Esophagus squamous epithelium (tissue), 5 donors: ENCODE measurements around the gene GINS1. TPM values are rescaled to one million over a fixed set of nuclear protein-coding genes. Genes with fewer than 3 reads are reported as not detected.
A peak's percentile ranks its signal among the peaks of the same experiment; 100 is the strongest.
"Not testable (repeated sequence)": the region's sequence is repeated elsewhere in the genome, so short reads cannot be mapped to it uniquely, and the experiment has no call there.

Experiments
- DNase-seq: peaks from one replicate; lab custom pipeline; 2025; lab: John Stamatoyannopoulos, UW
- H3K27ac ChIP-seq, 4 donors: fragments of 200-600 bp; sonication (generic); one replicate each; pipeline ENCODE4 v1.5.1; 2016 to 2019; ENCODE audit warnings: mild to moderate bottlenecking in 1 of 4
- H3K27me3 ChIP-seq, 4 donors: fragments of 200-600 bp; sonication (generic); 1 replicate in 3 of 4; 2 replicates in 1 of 4; pipeline versions ENCODE4 v1.5.1 to v1.6.0; 2017 to 2021; ENCODE audit warnings: antibody characterized with exemption in 1 of 4
- H3K36me3 ChIP-seq, 3 donors: fragments of 200-600 bp; sonication (generic); one replicate each; pipeline ENCODE4 v1.5.1; 2016 to 2019
- H3K4me1 ChIP-seq, 3 donors: fragments of 200-600 bp; sonication (generic); one replicate each; pipeline ENCODE4 v1.5.1; 2017 to 2019
- H3K4me3 ChIP-seq, 4 donors: fragments of 200-600 bp; sonication (generic); 1 replicate in 3 of 4; 2 replicates in 1 of 4; pipeline ENCODE4 v1.5.1; 2016 to 2019; ENCODE audit warnings: mild to moderate bottlenecking in 2 of 4, moderate library complexity in 1 of 4
- H3K9me3 ChIP-seq, 3 donors: fragments of 200-600 bp; sonication (generic); one replicate each; pipeline ENCODE4 v1.5.1; 2016 to 2019
- POLR2A ChIP-seq, 4 donors: fragments of 450-650 bp; IDR thresholded peaks; one replicate each; pipeline ENCODE4 v1.6.1; 2017; ENCODE audit warnings: antibody characterized with exemption in 4 of 4, mild to moderate bottlenecking in 4 of 4, moderate library complexity in 3 of 4
- WGBS, 2 donors: methylation state at CpG; one replicate each; pipeline ENCODE4 v1.1.5; 2018; 5-methylcytosine and 5-hydroxymethylcytosine counted together
- intact Hi-C: fragments of 100-400 bp; cut with DNase I; formaldehyde crosslinking; loops from one replicate; pipeline ENCODE4 v1.15.0; 2022
- total RNA-seq, 4 donors: library from RNA; depleted of rRNA; stranded (reverse); fragments of >200 nt; gene quantifications; one replicate each; pipeline ENCODE4 v1.1.0, GENCODE V29; 2016
- TF ChIP-seq, protein P1 (sequence below), 6 experiments: fragments of 450-650 bp in 4 of 6; fragments of 200-600 bp in 2 of 6; sonication (generic) in 2 of 6; IDR thresholded peaks; one replicate each; pipeline ENCODE4 v1.5.1; 2016 to 2019; ENCODE audit warnings: antibody characterized with exemption in 6 of 6, mild to moderate bottlenecking in 4 of 6, moderate library complexity in 4 of 6
- donor health status: DM: yes; HTN: yes; CAD: no.

GINS1 gene
- total RNA-seq, 4 donors from 2014 or later: 3.4 to 12.9 (median 6.4) TPM

GRCh38 chr20:25397096-25397495 lies 10.4 kb upstream of the GINS1 start:
- 76 to 81% methylated on average over 6 of the region's 6 CpGs for WGBS, 2 donors
- intact Hi-C loops: loop anchor here (5.0 to 10.0 kb wide), 3 partner anchors 85 to 402 kb away; partner anchors contain the start of gene APMAP
- H3K4me1 ChIP-seq: peaks cover 0 to 19% (median 0%) of the 10 kb centered on the region in 3 donors
- H3K4me3 ChIP-seq: no peak overlapping the region
- peaks cover 0 to 3% (median 0%) of the 10 kb centered on the region in 4 donors for H3K27me3 ChIP-seq
- H3K27ac ChIP-seq: no peak overlapping the region
- no peaks in the 10 kb centered on the region for H3K36me3 ChIP-seq
- DNase-seq: no peak
- H3K9me3 ChIP-seq: peaks cover 0 to 8% (median 0%) of the 10 kb centered on the region in 3 donors
- TF ChIP-seq, protein P1, sequence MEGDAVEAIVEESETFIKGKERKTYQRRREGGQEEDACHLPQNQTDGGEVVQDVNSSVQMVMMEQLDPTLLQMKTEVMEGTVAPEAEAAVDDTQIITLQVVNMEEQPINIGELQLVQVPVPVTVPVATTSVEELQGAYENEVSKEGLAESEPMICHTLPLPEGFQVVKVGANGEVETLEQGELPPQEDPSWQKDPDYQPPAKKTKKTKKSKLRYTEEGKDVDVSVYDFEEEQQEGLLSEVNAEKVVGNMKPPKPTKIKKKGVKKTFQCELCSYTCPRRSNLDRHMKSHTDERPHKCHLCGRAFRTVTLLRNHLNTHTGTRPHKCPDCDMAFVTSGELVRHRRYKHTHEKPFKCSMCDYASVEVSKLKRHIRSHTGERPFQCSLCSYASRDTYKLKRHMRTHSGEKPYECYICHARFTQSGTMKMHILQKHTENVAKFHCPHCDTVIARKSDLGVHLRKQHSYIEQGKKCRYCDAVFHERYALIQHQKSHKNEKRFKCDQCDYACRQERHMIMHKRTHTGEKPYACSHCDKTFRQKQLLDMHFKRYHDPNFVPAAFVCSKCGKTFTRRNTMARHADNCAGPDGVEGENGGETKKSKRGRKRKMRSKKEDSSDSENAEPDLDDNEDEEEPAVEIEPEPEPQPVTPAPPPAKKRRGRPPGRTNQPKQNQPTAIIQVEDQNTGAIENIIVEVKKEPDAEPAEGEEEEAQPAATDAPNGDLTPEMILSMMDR (IDR thresholded peaks at IDR 0.05): no peak
- no peak for TF ChIP-seq POLR2A (IDR thresholded peaks at IDR 0.05)

DNA sequence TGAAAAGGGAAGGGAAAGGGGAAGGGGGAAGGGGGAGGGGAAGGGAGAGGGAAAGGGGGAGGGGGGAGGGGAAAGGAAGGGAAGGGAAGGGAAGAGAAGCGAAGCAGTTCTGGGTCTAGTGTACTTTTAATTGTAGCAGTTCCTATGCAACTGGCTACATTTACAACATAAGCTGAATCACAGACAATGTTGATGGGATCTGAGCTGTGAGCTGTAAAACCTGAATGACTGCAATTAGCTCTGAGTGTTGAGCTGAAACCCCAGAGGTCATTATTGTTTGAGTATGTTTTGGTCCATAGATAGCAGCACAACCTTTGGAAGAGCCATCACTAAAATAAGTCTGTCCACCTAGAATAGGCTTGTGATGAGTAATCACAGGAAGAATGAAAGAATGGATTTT lies 9.7 kb upstream of the GINS1 start:
- WGBS, 2 donors: 57 to 62% methylated on average over 1 of the region's 1 CpG
- DNase-seq: no peak
- Histone ChIP-seq H3K36me3 (no peaks in the 10 kb centered on the region), H3K4me1 (peaks cover 0 to 19% (median 0%) of the 10 kb centered on the region in 3 donors), H3K27me3 (peaks cover 0 to 3% (median 0%) of the 10 kb centered on the region in 4 donors), H3K9me3 (peaks cover 0 to 15% (median 6%) of the 10 kb centered on the region in 3 donors), H3K27ac (peak overlapping the region in 1 of 4 donors; percentile 5), H3K4me3 (no peak overlapping the region)
- intact Hi-C loops: loop anchor here (5.0 to 10.0 kb wide), 3 partner anchors 86 to 403 kb away; partner anchors contain the start of gene APMAP
- no peak for TF ChIP-seq POLR2A (IDR thresholded peaks at IDR 0.05)
- TF ChIP-seq, protein P1 (IDR thresholded peaks at IDR 0.05): no peak

GRCh38 chr20:25398376-25399036 lies 9.0 kb upstream of the GINS1 start:
- H3K27me3 ChIP-seq: peaks cover 0 to 3% (median 0%) of the 10 kb centered on the region in 4 donors
- DNase-seq: no peak
- H3K27ac ChIP-seq: no peak overlapping the region
- no peak overlapping the region for H3K4me3 ChIP-seq
- 36 to 48% methylated on average over 4 of the region's 4 CpGs for WGBS, 2 donors
- H3K36me3 ChIP-seq: no peaks in the 10 kb centered on the region
- no peak for TF ChIP-seq POLR2A (IDR thresholded peaks at IDR 0.05)
- TF ChIP-seq, protein P1 (IDR thresholded peaks at IDR 0.05): no peak
- H3K9me3 ChIP-seq: peaks cover 0 to 22% (median 8%) of the 10 kb centered on the region in 3 donors
- peaks cover 0 to 19% (median 0%) of the 10 kb centered on the region in 3 donors for H3K4me1 ChIP-seq
- intact Hi-C loops: loop anchor here (5.0 to 10.0 kb wide), 3 partner anchors 86 to 404 kb away; partner anchors contain the start of gene APMAP

DNA sequence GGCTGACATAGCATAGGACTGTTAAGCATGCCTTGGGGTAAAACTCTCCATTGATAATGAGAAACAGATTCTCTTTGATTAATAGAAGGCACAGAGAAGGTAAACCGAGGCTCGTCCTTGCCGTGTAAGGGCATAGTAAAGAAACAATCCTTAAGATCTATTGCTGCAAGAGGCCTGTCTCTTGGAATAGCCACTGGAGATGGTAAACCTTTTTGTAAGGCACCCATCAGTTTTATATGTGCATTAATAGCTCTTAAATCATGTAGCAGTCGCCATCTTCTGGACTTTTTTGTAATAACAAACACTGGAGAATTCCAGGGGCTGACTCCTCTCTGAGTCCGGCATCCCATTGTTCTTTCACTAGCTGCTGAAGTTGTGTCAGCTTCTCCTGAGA lies 8.4 kb upstream of the GINS1 start:
- intact Hi-C loops: loop anchor here (5.0 to 10.0 kb wide), 3 partner anchors 87 to 404 kb away; partner anchors contain the start of gene APMAP
- no peak overlapping the region for H3K27ac ChIP-seq
- H3K36me3 ChIP-seq: no peaks in the 10 kb centered on the region
- H3K4me3 ChIP-seq: no peak overlapping the region
- H3K4me1 ChIP-seq: peaks cover 0 to 19% (median 0%) of the 10 kb centered on the region in 3 donors
- H3K9me3 ChIP-seq: peaks cover 0 to 24% (median 10%) of the 10 kb centered on the region in 3 donors
- DNase-seq: no peak
- peaks cover 0 to 3% (median 0%) of the 10 kb centered on the region in 4 donors for H3K27me3 ChIP-seq
- 10% methylated on average over 5 of the region's 5 CpGs for WGBS, 2 donors
- TF ChIP-seq POLR2A (IDR thresholded peaks at IDR 0.05): no peak
- TF ChIP-seq, protein P1 (IDR thresholded peaks at IDR 0.05): peak in 5 of 6 experiments; percentile 48 to 68 (median 54)

DNA sequence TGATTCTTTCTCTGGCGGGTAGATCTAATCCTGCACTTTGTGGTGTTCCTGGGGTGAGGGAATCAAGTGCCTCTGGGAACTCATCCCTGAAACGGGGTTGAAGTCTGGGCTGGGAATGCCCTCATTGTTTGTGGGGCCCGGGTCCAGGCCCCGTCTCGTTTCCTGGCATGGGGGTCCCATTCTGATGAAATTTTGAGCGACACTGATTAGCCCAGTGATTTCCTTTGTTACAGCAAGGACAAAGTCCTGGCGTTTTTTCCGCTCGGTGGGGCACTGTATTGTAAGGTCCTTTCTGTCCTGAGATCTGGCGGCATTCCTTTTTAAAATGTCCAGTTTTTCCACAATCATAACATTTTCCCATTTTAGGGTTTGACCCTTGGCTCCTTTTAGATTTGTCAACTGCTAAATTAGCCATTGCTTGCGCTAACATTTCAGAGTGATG lies 7.2 kb upstream of the GINS1 start:
- H3K4me1 ChIP-seq: peaks cover 0 to 19% (median 0%) of the 10 kb centered on the region in 3 donors
- 71 to 74% methylated on average over 10 to 11 of the region's 11 CpGs for WGBS, 2 donors
- DNase-seq, H3K27me3 ChIP-seq, intact Hi-C loops, H3K27ac ChIP-seq, H3K36me3 ChIP-seq, H3K4me3 ChIP-seq: not testable (repeated sequence)
- peaks cover 0 to 24% (median 10%) of the 10 kb centered on the region in 3 donors for H3K9me3 ChIP-seq
